A549 (cell line): Measurements from ENCODE around the gene HLTF. TPM values are rescaled to one million over a fixed set of nuclear protein-coding genes. Genes with fewer than 3 reads are reported as not detected.

ENCODE experiments used
- ATAC-seq, 2 experiments: fragments of 200-7000 bp in 1 of 2; fragments of >200 bp in 1 of 2; cut with Nextera tagmentation in 1 of 2; cut with Tn5 transposase in 1 of 2; 3 replicates each; pipeline versions ENCODE4 v1.8.0 to v1.9.1; 2018 to 2020; ENCODE audit warnings: mild to moderate bottlenecking in 1 of 2, moderate library complexity in 1 of 2
- CTCF ChIA-PET: fragments of 300-600 bp; sonication (Branson Sonifier 250); formaldehyde crosslinking; extraction: SDS; loops from one replicate; lab custom pipeline; 2021; ENCODE audit warnings: antibody characterized with exemption, inconsistent platforms; lab: Yijun Ruan, JAX
- POLR2A ChIA-PET: fragments of 350-600 bp; formaldehyde crosslinking; extraction: SDS; loops from one replicate; lab custom pipeline; 2021; ENCODE audit warnings: antibody characterized with exemption, inconsistent platforms; lab: Yijun Ruan, JAX
- DNase-seq, 2 experiments: peaks; one replicate each; pipeline versions ENCODE4 v3.0.0 to v3.0.0-alpha.2; 2011 to 2016; ENCODE audit warnings: low read depth in 1 of 2, low spot score in 1 of 2
- FAIRE-seq: peaks from 2 replicates; lab custom pipeline; 2011; peaks lifted over from hg19 to GRCh38; lab: Jason Lieb, UNC
- H3K27ac ChIP-seq, 2 experiments: fragments of >200 bp; sonication (Bioruptor Twin); formaldehyde crosslinking; 3 replicates each; pipeline ENCODE4 v1.5.1; 2016 to 2017
- H3K4me1 ChIP-seq: fragments of >200 bp; sonication (Bioruptor Twin); formaldehyde crosslinking; 3 replicates; pipeline ENCODE4 v1.6.1; 2016
- H3K4me2 ChIP-seq: fragments of >200 bp; sonication (Bioruptor Twin); formaldehyde crosslinking; 3 replicates; pipeline ENCODE4 v1.6.1; 2016
- H3K4me3 ChIP-seq: fragments of >200 bp; sonication (Bioruptor Twin); formaldehyde crosslinking; 3 replicates; pipeline ENCODE4 v1.5.1; 2016
- H3K9me3 ChIP-seq: fragments of >200 bp; sonication (Bioruptor Twin); formaldehyde crosslinking; 3 replicates; pipeline ENCODE4 v1.6.1; 2016
- ELK1 ChIP-seq: fragments of 150-350 bp; IDR thresholded peaks from 2 replicates; pipeline ENCODE4 v1.6.1; 2014; ENCODE audit warnings: low read depth, mild to moderate bottlenecking, low read length
- ESRRA ChIP-seq: fragments of 150-350 bp; IDR thresholded peaks from 2 replicates; pipeline ENCODE4 v1.6.1; 2014; ENCODE audit warnings: mild to moderate bottlenecking, low read length, borderline replicate concordance
- FOSB ChIP-seq: fragments of 250-450 bp; sonication (Bioruptor Pico); IDR thresholded peaks from 2 replicates; pipeline ENCODE4 v1.5.0; 2020; ENCODE audit warnings: mild to moderate bottlenecking, moderate library complexity
- JUNB ChIP-seq: fragments of >200 bp; sonication (Bioruptor Twin); formaldehyde crosslinking; IDR thresholded peaks from 2 replicates; pipeline ENCODE4 v1.6.1; 2016
- KDM1A ChIP-seq: fragments of 200-600 bp; sonication (generic); IDR thresholded peaks from 2 replicates; pipeline ENCODE4 v1.6.1; 2016; ENCODE audit warnings: low read depth, mild to moderate bottlenecking
- MYC ChIP-seq: IDR thresholded peaks from 2 replicates; pipeline ENCODE4 v1.6.1; 2012; ENCODE audit warnings: mild to moderate bottlenecking, inconsistent platforms, low read length, improper control_type of control experiment, borderline replicate concordance
- POLR2A ChIP-seq: IDR thresholded peaks from 2 replicates; pipeline ENCODE4 v1.6.1; 2012; ENCODE audit warnings: mild to moderate bottlenecking, low read length
- RAD21 ChIP-seq, 2 experiments: fragments of >200 bp in 1 of 2; sonication (Bioruptor Twin) in 1 of 2; formaldehyde crosslinking in 1 of 2; IDR thresholded peaks in 1 of 2; conservative IDR thresholded peaks in 1 of 2; 2 replicates in 1 of 2; 3 replicates in 1 of 2; pipeline ENCODE4 v1.6.1; 2012 to 2018; ENCODE audit warnings: inconsistent platforms in 1 of 2
- SMC3 ChIP-seq: fragments of >200 bp; sonication (Bioruptor Twin); formaldehyde crosslinking; IDR thresholded peaks from 3 replicates; pipeline ENCODE4 v1.6.1; 2018; ENCODE audit warnings: inconsistent platforms
- TFCP2L1 ChIP-seq: fragments of 250-450 bp; sonication (Bioruptor Pico); IDR thresholded peaks from 2 replicates; pipeline ENCODE4 v1.5.0; 2021; ENCODE audit warnings: mild to moderate bottlenecking
- ZC3H11A ChIP-seq: fragments of 450-650 bp; IDR thresholded peaks from 2 replicates; pipeline ENCODE4 v1.6.1; 2014; ENCODE audit warnings: antibody characterized with exemption, mild to moderate bottlenecking
- ZFP36 ChIP-seq: fragments of 450-650 bp; IDR thresholded peaks from 2 replicates; pipeline ENCODE4 v1.6.1; 2014; ENCODE audit warnings: borderline replicate concordance; ENCODE audit not compliant: partially characterized antibody
- WGBS: methylation state at CpG from one replicate; pipeline ENCODE4 v1.1.6; 2017; ENCODE audit errors: missing lambda C conversion rate; 5-methylcytosine and 5-hydroxymethylcytosine counted together
- polyA plus RNA-seq, 4 experiments: library from polyadenylated mRNA; depleted of rRNA in 3 of 4; stranded (reverse); fragments of >200 nt; fragmentation: RNase III in 1 of 4; extraction: RNeasy Plus Mini Kit Qiagen cat#74134 plus additional on column Dnase treatment in 1 of 4; gene quantifications; 2 replicates in 3 of 4; 3 replicates in 1 of 4; pipeline ENCODE4 v1.2.3, GENCODE V29; 2011 to 2017
- TF ChIP-seq, protein P1 (sequence below): fragments of >200 bp; sonication (Bioruptor Twin); formaldehyde crosslinking; IDR thresholded peaks from 3 replicates; pipeline ENCODE4 v1.5.1; 2016
- TF ChIP-seq, protein P2 (sequence below): fragments of 250-450 bp; sonication (Bioruptor Pico); IDR thresholded peaks from 2 replicates; pipeline ENCODE4 v1.5.0; 2020; ENCODE audit warnings: low read depth, mild to moderate bottlenecking, moderate library complexity

The HLTF gene
- polyA plus RNA-seq, 2 of the 4 experiments (the other 2 are of a cell fraction), result 26.7 to 61.6 TPM

GRCh38 chr3:149120051-149120972, 34.0 kb upstream of the HLTF start:
- DNase-seq, result peak; percentile 73 to 80
- Histone ChIP-seq H3K27ac (peak overlapping the region; percentile 61 to 73), H3K9me3 (no peaks in the 10 kb centered on the region), H3K4me3 (no peak overlapping the region), H3K4me1 (peaks cover 12% of the 10 kb centered on the region), H3K4me2 (peak overlapping the region; percentile 54)
- ChIA-PET POLR2A (interaction anchor here (1.6 kb wide), 1 partner anchor 10 kb away, joined by 11 read pairs; the partner anchor contains the start of gene HPS3), CTCF (interaction anchor here (0.5 to 8.3 kb wide), 83 partner anchors 9 to 596 kb away, joined by 3 to 114 read pairs (median 4); partner anchors contain the start of genes HPS3, TM4SF1, TM4SF18 and TM4SF4)
- 15% methylated on average over 7 of the region's 7 CpGs for WGBS
- TF ChIP-seq POLR2A (no peak), ZC3H11A (no peak), ZFP36 (no peak), ESRRA (no peak), RAD21 (conservative IDR thresholded peaks at IDR 0.05 in 1 of 2, IDR thresholded peaks at IDR 0.05 in 1 of 2) (peak; percentile 95 to 97), SMC3 (peak; percentile 97)
- TF ChIP-seq, protein P1, sequence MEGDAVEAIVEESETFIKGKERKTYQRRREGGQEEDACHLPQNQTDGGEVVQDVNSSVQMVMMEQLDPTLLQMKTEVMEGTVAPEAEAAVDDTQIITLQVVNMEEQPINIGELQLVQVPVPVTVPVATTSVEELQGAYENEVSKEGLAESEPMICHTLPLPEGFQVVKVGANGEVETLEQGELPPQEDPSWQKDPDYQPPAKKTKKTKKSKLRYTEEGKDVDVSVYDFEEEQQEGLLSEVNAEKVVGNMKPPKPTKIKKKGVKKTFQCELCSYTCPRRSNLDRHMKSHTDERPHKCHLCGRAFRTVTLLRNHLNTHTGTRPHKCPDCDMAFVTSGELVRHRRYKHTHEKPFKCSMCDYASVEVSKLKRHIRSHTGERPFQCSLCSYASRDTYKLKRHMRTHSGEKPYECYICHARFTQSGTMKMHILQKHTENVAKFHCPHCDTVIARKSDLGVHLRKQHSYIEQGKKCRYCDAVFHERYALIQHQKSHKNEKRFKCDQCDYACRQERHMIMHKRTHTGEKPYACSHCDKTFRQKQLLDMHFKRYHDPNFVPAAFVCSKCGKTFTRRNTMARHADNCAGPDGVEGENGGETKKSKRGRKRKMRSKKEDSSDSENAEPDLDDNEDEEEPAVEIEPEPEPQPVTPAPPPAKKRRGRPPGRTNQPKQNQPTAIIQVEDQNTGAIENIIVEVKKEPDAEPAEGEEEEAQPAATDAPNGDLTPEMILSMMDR, result peak; percentile 94
- TF ChIP-seq, protein P2, sequence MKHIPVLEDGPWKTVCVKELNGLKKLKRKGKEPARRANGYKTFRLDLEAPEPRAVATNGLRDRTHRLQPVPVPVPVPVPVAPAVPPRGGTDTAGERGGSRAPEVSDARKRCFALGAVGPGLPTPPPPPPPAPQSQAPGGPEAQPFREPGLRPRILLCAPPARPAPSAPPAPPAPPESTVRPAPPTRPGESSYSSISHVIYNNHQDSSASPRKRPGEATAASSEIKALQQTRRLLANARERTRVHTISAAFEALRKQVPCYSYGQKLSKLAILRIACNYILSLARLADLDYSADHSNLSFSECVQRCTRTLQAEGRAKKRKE (CRISPR knock-in tag), result no peak
- peak; percentile 94 for FAIRE-seq
- ATAC-seq, result peak; percentile 83 to 95

GRCh38 chr3:149119466-149119865, 33.1 kb upstream of the HLTF start:
- ChIA-PET POLR2A (no interaction called here), CTCF (interaction anchor here (0.5 to 8.3 kb wide), 53 partner anchors 10 to 383 kb away, joined by 3 to 114 read pairs (median 5); partner anchors contain the start of genes HPS3, TM4SF1, TM4SF18 and TM4SF4)
- ATAC-seq, result no peak
- Histone ChIP-seq H3K4me3 (no peak overlapping the region), H3K9me3 (no peaks in the 10 kb centered on the region), H3K4me2 (no peak overlapping the region), H3K27ac (peak overlapping the region in 1 of 2 experiments; percentile 35; a peak in 3 of 6 replicates), H3K4me1 (peaks cover 12% of the 10 kb centered on the region)
- DNase-seq, result no peak
- WGBS, result 95% methylated on average over 1 of the region's 1 CpG
- no peak for FAIRE-seq
- TF ChIP-seq MYC (no peak), FOSB (no peak), TFCP2L1 (CRISPR knock-in tag) (no peak), ELK1 (no peak), KDM1A (no peak), ESRRA (no peak), SMC3 (no peak), JUNB (no peak), POLR2A (no peak)
- TF ChIP-seq, protein P1, result no peak
